Kidney epithelial cell (primary cell): ENCODE data around the gene TMEM190. TPM values are rescaled to one million over a fixed set of nuclear protein-coding genes. Genes with fewer than 3 reads are reported as not detected.
"Not testable (repeated sequence)": the region's sequence is repeated elsewhere in the genome, so short reads cannot be mapped to it uniquely, and the experiment has no call there.

Source experiments
- DNase-seq: peaks from one replicate; pipeline ENCODE4 v3.0.0-alpha.2; 2010; ENCODE audit warnings: low read depth
- H3K27me3 ChIP-seq: 2 replicates; pipeline ENCODE4 v1.6.0; 2011; ENCODE audit warnings: low read length; ENCODE audit not compliant: control insufficient read depth, insufficient read depth
- H3K36me3 ChIP-seq: 2 replicates; pipeline ENCODE4 v1.5.1; 2011; ENCODE audit warnings: low read length; ENCODE audit not compliant: control insufficient read depth, insufficient read depth
- H3K4me3 ChIP-seq: 2 replicates; pipeline ENCODE4 v1.5.1; 2011; ENCODE audit warnings: low read depth, mild to moderate bottlenecking, control low read depth, low read length
- CTCF ChIP-seq: IDR thresholded peaks from 2 replicates; pipeline ENCODE4 v1.5.1; 2011; ENCODE audit warnings: mild to moderate bottlenecking, moderate library complexity, low read length, control low read depth, inconsistent platforms; ENCODE audit not compliant: insufficient read depth, poor library complexity, severe bottlenecking
- total RNA-seq: library from RNA; depleted of rRNA; stranded (reverse); fragments of >200 nt; gene quantifications from 2 replicates; pipeline ENCODE4 v1.2.3, GENCODE V29; 2015

TMEM190 gene
- total RNA-seq, 1 donor from 2014 or later = not detected

GRCh38 chr19:55391702-55392615 is 15.3 kb downstream of the TMEM190 start:
- H3K27me3 ChIP-seq = no peaks in the 10 kb centered on the region
- DNase-seq = no peak
- H3K36me3 ChIP-seq = peaks cover 4% of the 10 kb centered on the region
- H3K4me3 ChIP-seq = no peak overlapping the region
- TF ChIP-seq CTCF = no peak

GRCh38 chr19:55392820-55393761 is 16.5 kb downstream of the TMEM190 start:
- peaks cover 4% of the 10 kb centered on the region for H3K36me3 ChIP-seq
- no peak for DNase-seq
- TF ChIP-seq CTCF = no peak
- H3K27me3 ChIP-seq = no peaks in the 10 kb centered on the region
- H3K4me3 ChIP-seq = no peak overlapping the region

- Histone ChIP-seq H3K27me3 (no peaks in the 10 kb centered on the region), H3K36me3 (peaks cover 2% of the 10 kb centered on the region), H3K4me3 (no peak overlapping the region)
- TF ChIP-seq CTCF = no peak
- DNase-seq = no peak
These were observed 21.7 kb downstream of the TMEM190 start for GRCh38 chr19:55398200-55398925.

GRCh38 chr19:55400281-55401087 is 23.9 kb downstream of the TMEM190 start:
- no peak for DNase-seq

GRCh38 chr19:55401390-55401789 is 24.8 kb downstream of the TMEM190 start:
- H3K36me3 ChIP-seq, H3K4me3 ChIP-seq, DNase-seq, H3K27me3 ChIP-seq: not testable (repeated sequence)

More at GRCh38 chr19:55400281-55401087, 23.9 kb downstream of the TMEM190 start:
- Histone ChIP-seq H3K4me3 (no peak overlapping the region), H3K27me3 (no peaks in the 10 kb centered on the region), H3K36me3 (peaks cover 3% of the 10 kb centered on the region)
- no peak for TF ChIP-seq CTCF
